Measurements from ENCODE around the gene TMEM225. TPM values are rescaled to one million over a fixed set of nuclear protein-coding genes. Genes with fewer than 3 reads are reported as not detected.

Gene TMEM225
- total RNA-seq, 4 donors from 2014 or later = not detected

DNA sequence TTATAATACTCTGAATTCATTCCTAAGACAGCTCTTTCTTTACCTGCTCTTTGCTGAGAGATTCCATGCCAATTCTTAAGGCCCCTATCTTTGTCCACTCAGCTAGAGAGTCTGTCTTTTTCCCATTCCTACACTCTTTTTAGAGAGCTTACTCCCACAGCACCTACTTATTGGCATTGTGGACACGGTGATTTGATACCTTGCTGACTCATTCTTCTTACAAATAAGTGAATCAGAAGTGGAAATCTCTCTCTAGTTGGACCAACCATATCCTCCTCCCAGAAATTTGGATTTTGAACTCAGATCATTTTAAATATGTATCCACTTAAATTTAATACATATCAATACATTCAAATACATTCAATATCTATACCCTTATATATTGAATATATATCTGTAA lies 46.8 kb downstream of the TMEM225 start:
- H3K4me3 ChIP-seq = no peak overlapping the region
- no peak overlapping the region for H3K27ac ChIP-seq
- H3K36me3 ChIP-seq = no peaks in the 10 kb centered on the region
- H3K9me3 ChIP-seq = no peaks in the 10 kb centered on the region
- TF ChIP-seq, protein P1, sequence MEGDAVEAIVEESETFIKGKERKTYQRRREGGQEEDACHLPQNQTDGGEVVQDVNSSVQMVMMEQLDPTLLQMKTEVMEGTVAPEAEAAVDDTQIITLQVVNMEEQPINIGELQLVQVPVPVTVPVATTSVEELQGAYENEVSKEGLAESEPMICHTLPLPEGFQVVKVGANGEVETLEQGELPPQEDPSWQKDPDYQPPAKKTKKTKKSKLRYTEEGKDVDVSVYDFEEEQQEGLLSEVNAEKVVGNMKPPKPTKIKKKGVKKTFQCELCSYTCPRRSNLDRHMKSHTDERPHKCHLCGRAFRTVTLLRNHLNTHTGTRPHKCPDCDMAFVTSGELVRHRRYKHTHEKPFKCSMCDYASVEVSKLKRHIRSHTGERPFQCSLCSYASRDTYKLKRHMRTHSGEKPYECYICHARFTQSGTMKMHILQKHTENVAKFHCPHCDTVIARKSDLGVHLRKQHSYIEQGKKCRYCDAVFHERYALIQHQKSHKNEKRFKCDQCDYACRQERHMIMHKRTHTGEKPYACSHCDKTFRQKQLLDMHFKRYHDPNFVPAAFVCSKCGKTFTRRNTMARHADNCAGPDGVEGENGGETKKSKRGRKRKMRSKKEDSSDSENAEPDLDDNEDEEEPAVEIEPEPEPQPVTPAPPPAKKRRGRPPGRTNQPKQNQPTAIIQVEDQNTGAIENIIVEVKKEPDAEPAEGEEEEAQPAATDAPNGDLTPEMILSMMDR (IDR thresholded peaks at IDR 0.05) = no peak
- TF ChIP-seq POLR2A (IDR thresholded peaks at IDR 0.05) = no peak
- no peaks in the 10 kb centered on the region for H3K27me3 ChIP-seq
- no peaks in the 10 kb centered on the region for H3K4me1 ChIP-seq
- DNase-seq = no peak

DNA sequence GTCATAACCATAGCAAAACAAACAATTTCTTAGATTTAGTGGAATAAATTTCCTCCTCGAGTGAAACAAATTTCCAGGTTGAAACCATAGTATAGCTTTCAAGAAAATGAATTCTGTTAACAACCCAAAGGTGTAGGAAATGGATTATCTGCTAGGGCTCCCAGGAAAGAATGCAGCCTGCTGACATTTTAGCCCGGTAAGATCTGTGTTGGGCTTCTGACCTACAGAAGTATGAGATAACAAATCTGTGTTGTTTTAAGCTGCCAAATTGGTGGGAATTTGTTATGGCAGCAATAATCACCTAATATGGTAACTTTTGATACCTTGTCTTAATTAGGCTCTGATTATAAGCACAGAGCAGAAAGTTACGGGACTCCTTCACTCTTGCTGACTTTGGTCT lies 47.3 kb downstream of the TMEM225 start:
- Histone ChIP-seq H3K9me3 (no peaks in the 10 kb centered on the region), H3K4me1 (no peaks in the 10 kb centered on the region), H3K27ac (no peak overlapping the region), H3K4me3 (no peak overlapping the region), H3K27me3 (no peaks in the 10 kb centered on the region), H3K36me3 (no peaks in the 10 kb centered on the region)
- no peak for TF ChIP-seq POLR2A (IDR thresholded peaks at IDR 0.05)
- TF ChIP-seq, protein P1 (IDR thresholded peaks at IDR 0.05) = no peak
- DNase-seq = no peak

DNA sequence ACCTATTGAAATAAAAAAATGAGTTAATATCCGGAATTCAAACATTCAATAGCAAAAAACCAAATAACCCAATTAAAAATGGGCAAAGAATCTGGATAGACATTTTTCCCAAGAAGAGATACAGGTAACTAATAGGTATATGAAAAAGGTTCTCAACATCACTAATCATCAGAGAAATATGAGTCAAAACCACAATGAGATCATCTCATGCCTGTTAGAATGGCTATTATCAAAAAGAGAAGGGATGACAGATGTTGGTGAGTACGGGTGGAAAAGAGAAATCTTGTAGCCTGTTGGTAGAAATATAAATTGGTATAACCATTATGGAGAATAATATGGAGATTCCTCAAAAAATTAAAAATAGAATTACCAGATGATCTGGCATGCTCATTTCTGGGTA lies 52.4 kb downstream of the TMEM225 start:
- no peak for TF ChIP-seq POLR2A (IDR thresholded peaks at IDR 0.05)
- TF ChIP-seq, protein P1 (IDR thresholded peaks at IDR 0.05) = no peak
- H3K27me3 ChIP-seq = no peaks in the 10 kb centered on the region
- H3K27ac ChIP-seq = no peak overlapping the region
- no peak overlapping the region for H3K4me3 ChIP-seq
- H3K9me3 ChIP-seq = no peaks in the 10 kb centered on the region
- H3K4me1 ChIP-seq = no peaks in the 10 kb centered on the region
- no peak for DNase-seq
- H3K36me3 ChIP-seq = no peaks in the 10 kb centered on the region

Other genes starting within 250 kb of the TMEM225 start
- gene SCN3B, start 231.0 kb downstream of the TMEM225 start, total RNA-seq = 1 to 10 TPM in 2 of 4 donors, under 1 TPM in 2; 0.80 to 4.4 (median 1.3) TPM
- gene ZNF202, start 144.0 kb downstream of the TMEM225 start, total RNA-seq = 10 to 100 TPM in 1 of 4 donors, 1 to 10 TPM in 3; 6.7 to 22.3 (median 8.2) TPM
- gene OR6X1, start 131.2 kb downstream of the TMEM225 start, total RNA-seq = not detected
- not detected for gene OR6M1, start 79.3 kb downstream of the TMEM225 start, total RNA-seq
- not detected for gene OR8D4, start 16.5 kb upstream of the TMEM225 start, total RNA-seq
- gene OR4D5, start 53.9 kb upstream of the TMEM225 start, total RNA-seq = not detected
- gene OR6T1, start 58.2 kb upstream of the TMEM225 start, total RNA-seq = not detected
- not detected for gene OR10S1, start 92.1 kb upstream of the TMEM225 start, total RNA-seq
- gene OR10G6, start 109.5 kb upstream of the TMEM225 start, total RNA-seq = not detected
- gene OR10G4, start 127.3 kb upstream of the TMEM225 start, total RNA-seq = not detected
- gene OR10G9, start 137.3 kb upstream of the TMEM225 start, total RNA-seq = not detected
- gene OR10G8, start 141.1 kb upstream of the TMEM225 start, total RNA-seq = not detected
- not detected for gene OR10G7, start 155.7 kb upstream of the TMEM225 start, total RNA-seq
- 10 to 100 TPM; 45.2 to 83.4 (median 62.6) TPM for gene VWA5A, start 229.8 kb upstream of the TMEM225 start, total RNA-seq